Stimulated activated CD8-positive, alpha-beta memory T cell treated with anti-CD3 and anti-CD28 coated beads, Interleukin-15, amount 100 ng/mL, for 24 hours (primary cell): ENCODE measurements around the gene MVD.

ENCODE experiments used
- DNase-seq: peaks from one replicate; pipeline ENCODE4 v3.0.0-alpha.2; 2020; ENCODE audit warnings: low read depth

Gene MVD, protein sequence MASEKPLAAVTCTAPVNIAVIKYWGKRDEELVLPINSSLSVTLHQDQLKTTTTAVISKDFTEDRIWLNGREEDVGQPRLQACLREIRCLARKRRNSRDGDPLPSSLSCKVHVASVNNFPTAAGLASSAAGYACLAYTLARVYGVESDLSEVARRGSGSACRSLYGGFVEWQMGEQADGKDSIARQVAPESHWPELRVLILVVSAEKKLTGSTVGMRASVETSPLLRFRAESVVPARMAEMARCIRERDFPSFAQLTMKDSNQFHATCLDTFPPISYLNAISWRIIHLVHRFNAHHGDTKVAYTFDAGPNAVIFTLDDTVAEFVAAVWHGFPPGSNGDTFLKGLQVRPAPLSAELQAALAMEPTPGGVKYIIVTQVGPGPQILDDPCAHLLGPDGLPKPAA

DNA sequence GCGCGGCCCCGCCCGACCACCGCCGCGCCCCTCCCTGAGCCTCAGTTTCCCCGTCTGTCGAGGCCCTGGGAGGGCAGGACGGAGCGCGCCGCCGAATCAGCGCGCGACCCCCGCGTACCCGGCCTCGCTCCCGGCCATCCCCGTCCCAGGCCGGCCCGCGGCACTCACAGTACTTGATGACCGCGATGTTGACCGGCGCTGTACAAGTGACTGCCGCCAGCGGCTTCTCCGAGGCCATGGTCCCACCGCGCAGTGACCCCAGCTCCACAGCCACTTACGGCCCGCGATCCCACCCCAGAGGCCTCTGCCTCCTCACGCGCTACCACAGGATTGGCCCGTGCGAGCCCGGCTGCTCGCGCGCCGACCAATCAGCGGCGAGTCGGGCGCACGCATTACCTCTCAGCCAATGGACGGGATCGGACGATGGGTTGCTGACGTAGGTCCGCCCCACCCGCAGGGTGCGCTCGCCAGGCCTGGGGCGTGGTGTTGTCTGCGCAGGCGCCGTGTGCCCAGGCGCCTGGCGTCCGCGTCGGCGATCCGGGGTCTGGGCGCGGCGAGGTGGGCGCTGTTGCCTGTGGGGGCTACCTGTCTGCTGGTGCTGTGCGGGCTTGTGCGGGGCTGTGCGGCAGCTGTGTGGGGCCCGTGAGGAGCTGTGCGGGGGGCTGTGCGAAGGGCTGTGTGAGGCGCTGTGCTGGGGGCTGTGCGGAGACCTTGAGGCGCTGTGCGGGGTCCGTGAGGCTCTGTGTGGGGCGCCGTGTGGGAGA, at the start of gene MVD:
MVD (minus strand) TSS at position 249 of the 764 bp plus-strand sequence; CDS start at position 238, 11 bp downstream.
- DNase-seq, result peak; percentile 87

DNA sequence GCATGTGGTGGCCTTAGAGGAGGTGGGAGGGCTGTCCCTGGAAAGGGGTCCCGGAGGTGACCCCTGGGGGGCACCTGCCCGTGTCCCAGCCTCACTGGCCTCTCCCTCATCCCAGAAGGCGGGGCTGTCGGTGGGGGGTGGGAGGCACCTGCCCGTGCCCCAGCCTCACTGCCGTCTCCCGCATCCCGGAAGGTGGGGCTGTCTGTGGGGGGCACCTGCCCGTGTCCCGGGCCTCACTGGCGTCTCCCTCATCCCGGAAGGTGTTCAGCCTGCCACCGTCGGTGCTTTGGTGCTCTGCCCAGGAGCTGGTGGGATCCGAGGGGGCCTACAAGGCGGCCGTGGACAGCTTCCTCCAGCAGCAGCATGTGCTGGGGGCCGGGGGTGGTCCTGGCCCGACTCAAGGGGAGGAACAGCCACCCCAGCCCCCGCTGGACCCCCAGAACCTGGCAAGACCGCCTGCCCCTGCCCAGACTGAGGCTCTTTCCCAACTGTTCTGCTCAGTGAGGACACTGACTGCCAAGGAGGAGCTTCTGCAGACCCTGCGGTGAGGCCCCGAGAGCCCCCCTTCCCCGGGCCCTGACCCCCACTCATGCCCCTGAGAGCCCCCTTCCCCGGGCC, 49.6 kb upstream of the MVD start:
- no peak for DNase-seq

DNA sequence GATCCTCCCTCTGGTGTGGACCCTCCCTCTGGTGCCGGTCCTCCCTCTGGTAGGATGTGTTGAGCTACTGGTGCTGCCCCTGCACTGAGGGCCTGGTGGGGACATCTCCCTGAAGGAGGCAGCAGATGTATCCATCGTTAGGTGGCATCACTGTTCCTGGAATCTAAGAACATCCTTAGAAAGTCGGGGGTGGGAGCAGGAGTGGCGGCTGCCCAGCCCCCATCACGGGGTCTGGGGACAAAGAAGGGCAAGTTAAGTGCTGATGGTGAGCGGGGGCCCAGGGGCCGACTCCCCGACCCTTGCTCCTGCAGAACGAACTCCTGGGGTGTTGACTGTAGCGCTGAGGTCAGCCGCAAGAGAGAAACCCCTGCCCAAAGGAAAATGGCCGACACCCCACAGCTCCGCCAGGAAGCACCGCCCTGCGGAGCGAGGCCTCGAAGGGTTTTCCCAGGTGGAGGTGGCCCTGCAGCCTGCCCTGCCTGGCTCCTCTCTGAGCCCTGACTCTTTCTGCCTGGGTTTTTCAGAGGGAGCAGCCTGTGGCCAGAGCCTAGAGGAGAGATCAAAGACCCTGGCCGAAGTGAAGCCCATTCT, 49.0 kb upstream of the MVD start:
- no peak for DNase-seq

DNA sequence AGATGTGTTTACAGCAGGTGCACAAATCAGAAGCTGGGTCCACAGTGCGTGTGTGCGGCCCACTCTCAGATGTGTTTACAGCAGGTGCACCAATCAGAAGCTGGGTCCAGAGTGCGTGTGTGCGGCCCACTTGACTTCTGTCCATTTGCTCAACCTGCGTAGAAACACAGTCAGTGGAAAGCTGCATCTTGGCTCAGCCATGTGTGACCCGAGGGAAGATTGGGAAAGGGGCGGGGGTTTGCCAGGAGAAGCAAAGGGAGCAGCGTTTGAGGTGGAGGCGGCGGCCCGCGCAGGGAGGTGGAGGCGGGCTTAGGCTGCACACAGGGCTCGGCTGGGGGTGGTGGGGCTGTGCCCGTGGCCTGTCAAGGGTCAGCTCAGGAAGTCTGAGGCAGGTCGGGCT, 47.7 kb upstream of the MVD start:
- DNase-seq, result no peak

DNA sequence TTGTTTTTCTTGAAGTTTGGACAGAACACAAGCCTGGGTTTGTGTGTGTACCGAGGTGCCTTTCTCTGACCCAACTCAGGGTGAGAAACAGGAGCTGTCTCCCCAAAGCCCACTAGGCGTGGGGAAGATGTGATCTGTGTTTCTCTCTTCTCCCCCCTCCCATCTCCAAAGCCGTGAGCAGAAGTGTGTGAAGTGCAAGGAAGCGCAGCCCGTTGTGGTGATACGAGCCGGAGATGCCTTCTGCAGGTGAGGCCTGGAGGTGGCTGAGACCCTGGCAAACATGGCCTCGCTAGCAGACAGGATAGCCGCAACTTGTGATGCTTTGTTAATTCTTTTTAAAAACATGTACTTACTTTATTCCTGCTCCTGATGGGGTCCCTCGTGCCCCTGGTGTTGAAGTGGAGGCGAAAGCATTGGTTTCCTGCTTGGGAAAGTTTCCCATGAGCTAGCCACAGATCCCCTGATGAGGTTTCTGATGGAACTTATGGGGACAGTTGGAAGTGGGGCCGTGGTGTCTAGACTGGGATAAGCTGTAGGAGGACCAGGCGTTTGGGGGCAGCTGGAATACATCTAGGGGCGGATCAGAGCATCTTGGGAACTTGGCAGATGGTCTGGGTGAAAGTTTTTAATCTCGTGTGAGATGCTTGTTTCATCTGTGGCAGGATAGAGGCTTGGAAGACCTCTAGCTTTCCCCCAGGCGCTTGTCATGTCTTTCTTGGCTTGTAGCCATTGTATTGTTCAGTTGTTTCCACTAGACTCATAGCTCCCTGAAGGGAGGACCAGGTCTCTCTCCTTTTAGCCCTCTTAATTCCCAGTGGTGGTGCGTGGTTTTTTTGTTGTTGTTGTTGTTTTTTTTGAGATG, 44.3 kb upstream of the MVD start:
- DNase-seq, result no peak

DNA sequence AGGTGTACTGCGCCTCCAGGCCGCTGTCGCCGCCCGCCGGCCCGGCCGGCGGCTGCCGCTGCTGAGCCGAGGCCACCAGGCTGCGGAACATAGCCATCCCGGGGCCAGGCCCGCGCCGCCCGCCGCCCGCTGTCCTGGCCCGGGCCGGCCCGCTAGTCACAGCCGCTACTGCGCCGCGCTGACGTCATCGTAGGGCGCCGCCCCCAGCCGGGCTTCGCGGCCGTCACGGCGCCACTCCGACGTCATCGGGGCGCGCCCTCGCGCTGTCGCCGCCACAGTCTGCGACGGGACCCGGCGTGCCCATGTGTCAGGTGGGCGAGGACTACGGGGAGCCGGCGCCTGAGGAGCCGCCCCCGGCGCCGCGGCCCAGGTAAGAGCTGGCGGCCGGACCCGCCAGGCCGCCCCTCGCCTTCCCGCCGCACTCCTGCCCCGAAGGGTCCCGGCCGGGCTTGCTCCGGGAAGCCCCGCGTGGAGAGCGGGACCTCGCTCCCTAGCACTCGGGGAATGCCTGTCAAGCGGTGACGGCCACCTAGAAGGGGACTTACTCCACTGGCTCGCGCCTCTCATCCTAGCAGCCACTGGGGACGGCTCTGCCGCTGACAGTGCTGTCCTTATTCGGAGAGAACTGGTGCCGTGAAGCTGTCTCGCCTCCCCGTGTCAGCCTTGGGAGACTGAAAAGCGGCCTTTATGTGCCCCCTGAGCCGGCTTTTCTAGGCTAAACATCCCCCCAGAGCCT, 43.5 kb upstream of the MVD start, which contains the start of the genes CTU2 and RNF166:
CTU2 (plus strand) TSS at position 275 of the 736 bp plus-strand sequence; CDS start at position 303, 28 bp downstream.
RNF166 (minus strand) TSS at position 180 of the 736 bp plus-strand sequence; CDS start at position 97, 83 bp downstream.
- DNase-seq, result peak; percentile 97

DNA sequence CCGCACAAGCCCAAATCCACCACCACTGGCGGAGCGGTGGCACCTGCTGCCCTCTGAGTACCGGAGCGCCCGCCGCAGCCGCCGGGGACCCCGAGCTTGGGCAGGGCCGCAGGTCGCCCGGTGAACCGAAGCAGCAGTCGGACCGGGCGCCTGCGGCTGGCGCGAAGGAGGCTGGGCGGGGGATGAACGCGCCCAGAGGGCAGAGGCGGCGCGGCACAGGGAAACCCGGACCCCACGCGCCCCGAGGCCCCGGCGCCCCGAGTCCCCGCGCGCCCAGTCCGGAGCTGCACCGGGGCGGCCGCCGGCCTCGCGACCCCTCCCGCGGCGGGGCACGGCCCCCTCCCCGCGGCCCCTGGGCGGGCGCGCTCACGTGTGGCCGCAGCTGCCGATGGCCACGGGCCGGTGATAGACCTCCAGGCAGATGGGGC, 42.9 kb upstream of the MVD start:
- no peak for DNase-seq

DNA sequence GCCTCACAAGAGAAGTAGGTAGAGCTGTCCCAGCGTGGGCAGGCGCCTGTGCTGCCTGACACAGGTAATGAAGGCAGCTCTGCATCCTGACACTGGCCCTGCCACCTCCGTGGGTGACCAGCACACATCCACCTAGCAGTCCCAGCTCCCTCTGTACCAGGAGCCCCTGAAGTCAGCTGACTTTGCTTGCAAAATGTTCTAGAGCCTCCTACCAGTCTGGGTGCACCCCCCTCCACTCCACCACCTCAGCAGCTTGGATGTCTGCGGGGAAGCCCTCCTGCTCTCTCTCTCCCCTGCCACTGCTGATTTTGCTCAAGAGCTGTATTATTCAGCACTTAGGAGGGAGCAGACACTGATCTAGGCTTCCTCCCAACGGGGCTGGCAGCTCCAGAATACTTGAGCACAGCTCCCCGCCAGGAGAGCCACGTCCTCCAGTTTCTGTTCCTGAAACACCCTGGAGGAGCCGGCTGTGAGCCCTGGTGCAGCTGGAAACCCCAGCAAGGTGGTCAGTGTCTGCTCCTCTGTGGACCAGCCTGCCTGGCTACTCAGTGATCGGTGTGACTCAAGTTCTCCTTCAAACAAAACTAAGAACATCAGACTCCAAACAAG, 42.3 kb upstream of the MVD start:
- DNase-seq, result no peak

DNA sequence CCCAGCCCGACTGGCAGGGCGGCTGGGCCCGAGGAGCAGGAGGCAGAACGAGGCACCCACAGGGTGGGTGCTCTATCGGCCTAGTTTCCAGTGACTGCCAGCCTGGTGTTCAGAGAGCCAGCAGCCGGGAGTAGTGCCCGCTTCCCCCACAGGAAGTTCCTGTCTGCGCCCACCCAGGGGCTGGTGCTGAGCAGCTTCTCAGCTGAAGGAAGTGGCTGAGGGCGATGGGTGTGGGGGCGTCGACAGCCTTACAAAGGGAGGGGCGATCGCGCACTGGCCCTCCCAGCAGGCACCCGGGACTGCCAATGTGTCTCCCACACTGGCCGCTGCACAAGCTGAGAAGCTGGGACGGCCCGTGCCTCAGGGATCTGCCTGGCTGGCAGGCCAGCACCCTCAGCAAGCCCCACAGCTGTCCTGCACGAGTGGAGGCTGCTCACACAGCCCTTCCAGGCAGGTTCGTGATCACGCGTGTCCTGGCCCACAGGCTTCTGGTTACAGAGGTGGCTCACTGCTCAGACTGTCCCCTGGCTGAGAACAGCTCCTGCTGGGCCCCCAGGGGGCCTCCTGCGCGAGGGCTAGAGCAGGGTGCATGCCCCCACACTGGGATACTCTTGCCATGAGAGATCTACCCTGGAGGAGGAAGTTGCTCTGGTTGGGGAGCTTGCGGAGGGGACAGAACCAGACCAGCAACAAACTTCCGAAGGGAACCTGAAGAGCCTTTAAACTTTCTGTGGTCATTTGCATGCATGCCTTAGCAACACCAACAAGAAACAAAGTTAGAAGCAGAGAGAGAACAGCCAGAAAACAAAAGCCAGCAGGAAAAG, 40.8 kb upstream of the MVD start:
- DNase-seq, result no peak

DNA sequence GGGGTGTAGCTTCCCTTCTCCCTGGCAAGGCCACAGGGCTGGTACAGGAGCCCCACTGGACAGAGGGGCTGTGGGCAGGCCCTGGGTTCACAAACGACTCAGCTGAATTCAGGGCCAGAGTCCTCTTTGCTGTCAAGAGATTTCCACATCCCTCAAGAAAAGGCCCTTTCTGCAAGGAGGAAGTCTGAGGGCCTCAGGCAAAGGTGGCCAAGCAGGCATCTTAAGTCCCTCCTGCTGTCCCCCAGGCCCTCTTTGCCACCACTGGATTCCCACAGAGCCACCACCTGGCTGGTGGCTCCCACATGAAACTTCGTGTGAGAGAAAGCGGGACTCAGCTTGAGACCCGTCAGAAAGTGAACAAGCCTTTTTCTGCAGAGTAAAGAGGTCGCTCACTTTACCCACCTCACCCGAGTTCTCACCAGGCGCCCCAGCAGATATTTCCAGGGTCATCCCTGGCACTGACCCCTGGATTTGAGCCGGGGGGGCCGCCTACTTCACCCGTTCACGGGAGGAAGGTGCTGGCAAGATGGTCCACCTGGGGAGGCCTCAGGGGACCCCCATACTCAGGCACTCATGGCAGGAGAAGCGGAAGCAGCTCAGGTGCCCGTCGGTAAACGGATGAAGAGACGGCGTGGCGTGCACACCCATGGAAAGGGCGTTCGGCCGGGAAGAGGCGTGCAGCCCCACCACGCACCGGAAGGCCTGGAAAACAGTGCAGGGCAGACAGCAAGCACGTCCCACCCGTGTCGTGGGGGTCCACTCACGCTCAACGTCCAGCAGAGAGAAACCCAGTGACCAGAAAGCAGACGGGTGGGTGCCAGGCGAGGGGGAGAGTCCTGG, 39.7 kb upstream of the MVD start:
- DNase-seq, result no peak

DNA sequence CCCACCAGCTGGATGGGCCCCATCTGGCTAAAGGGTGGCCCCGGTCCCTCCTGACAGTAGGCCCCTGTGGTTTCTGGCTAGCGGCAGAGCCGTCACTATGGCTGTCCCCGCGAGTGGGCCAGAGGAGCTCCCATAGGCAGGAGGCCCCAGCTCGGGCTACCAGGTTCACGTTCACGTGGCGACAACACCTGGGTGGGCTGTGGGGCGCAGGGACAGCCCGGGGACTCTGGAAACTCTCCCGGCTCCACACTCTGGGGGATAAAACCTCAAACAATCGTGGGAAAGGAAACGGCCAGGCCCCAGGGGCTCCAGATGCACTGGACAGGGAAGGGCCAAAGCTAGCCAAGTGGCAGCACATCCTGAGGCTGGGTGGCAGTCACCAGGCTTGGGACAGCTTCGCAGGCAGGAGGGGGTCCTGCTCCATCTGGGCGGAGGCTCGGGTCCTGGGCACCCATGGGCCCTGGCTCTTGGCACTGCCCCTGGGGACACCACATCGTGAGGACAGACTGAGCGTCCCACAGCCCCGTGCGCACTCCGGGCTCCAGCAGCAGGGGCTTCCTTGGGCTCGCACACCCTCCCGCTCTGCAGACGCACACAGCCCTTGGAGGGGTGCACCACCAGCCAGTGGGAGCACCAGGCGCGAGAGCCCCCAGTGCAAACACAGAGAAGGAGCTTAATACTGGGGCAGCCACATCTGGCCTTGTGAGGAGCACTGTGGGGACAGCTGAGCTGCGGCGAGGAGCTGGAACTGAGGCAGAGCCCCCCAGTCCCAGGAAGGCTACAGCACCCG, 38.9 kb upstream of the MVD start:
- no peak for DNase-seq

DNA sequence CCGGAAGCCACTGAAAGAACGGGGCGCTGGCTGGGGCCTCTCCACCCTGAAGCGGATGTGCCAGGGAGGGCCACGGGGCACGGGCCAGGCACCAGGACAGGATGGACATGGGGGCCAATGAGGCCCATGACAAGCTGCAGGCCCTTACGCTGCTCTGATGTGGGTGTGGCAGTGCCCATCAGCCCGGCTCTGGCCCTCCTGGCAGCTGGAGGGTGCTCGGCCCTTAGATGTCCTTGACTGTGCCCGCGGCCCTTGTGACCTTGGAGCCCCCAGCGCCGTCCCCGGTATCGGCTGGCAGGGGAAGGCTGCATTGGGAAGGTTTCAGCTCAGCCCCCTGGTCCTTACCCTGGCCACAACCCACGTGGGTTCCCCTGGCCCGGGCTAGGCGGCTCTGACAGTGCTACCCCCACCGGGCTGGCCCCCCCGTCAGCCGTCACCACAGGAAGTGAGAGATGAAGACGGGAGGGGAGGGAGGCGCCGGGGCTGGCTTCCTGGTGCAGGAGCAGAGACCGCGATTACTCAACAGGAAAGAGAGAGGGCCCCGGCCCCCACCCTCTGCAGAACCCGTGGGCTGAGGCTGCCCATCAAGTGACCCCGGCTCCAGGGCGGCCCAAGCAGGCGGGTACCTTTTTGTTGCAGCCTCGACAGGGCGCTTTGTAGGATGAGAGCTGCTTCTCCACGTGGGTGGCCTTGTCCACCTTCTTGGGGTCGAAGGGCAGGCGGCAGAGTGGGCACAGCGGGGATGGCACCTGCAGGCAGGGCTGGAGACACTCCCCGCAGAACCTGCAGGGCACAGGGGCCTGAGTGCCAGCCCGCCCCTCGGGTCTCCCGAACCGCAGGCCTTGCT, 38.0 kb upstream of the MVD start:
- peak; percentile 79 for DNase-seq

DNA sequence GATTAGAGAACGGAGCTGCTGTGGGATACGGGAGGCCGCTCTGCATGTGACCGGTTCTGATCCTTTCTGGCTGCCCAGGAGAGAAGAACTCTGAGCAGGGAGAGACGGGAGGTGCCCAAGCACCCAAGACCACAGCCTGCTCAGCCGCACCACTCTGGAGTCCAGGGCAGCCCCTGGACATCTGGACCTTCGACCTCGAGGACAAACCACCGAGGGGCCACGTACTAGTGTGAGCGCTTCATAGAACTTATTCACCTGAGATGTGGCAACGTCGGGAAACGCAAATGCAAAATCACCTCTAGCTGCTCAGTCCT, 37.4 kb upstream of the MVD start:
- DNase-seq, result no peak

DNA sequence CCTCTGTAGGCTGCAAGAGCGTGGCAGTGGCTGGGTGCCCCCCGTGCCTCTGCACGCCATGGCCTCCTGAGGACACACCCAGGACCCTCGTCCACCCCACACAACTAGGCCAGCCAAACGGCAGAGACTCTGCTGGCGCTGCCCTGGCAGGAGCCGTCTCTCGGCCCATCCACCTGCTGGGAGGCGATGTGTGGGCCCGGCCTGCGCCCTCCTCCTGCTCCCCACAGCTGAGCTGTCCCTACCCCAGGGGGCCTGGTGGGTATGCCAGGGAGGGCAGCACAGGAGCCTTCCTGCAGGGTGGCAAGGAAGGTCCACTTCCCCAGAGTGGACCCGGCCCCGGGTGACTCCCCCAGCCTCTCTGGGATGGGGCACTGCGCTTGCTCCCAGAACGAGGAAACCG, 36.3 kb upstream of the MVD start:
- DNase-seq, result no peak

DNA sequence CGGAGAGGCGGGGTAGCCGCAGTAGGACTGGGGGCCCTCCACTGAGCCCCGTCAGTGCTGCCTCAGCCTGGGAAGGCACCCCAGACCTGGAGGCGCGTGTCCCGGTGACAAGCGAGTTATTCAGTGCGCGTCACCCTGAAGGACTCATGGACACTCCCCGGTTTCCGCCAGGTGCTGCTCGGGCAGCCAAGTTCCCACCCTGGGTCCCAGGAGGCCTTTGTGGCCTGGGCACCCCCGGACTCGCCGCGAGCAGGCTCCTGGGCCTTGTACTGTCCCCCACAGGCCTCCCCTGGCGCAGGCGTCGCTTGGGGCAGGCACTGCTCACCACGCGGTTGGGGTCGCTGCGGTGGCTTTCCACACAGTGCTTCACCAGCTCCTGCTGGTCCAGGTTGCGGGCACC, 35.8 kb upstream of the MVD start:
- no peak for DNase-seq

DNA sequence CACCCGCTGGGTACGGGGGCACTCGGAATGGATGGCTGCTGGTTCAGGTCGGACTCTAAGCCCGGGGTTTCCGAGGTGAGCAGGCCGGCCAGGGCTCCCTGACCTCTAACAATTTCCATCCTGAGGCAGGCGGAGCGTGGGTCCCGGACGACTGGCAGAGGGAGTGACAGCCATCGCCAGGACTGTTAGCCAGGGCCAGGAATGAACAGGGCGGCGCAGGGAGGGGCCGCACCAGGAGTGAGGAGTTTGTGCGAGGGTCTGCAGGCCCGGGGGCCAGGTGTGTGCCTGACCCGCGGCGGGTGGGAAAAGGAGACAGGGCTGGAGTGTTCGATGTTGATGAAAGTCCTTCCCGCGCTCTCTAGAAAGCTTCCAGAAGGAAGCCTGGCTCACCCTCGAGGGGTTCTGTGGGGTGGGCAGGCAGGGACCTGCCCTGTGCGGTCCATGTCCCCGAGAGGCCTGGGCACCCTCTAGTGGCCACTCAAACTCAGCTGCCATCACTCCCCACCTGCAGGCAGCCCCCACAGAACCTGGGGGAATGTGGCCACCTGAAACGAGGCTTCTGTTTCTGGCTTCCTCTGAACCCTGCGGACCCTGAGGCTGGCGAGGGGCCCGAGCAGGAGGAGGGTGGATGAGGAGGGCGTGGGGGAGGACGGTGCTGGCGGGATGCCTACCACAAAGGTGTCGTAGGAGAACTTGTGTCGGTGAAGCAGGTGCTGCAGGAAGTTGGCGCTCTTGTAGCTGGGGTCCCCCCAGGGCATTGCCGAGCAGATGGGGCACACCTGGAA, 35.1 kb upstream of the MVD start:
- no peak for DNase-seq
